Measurements from ENCODE around the gene PDCD1. TPM values are rescaled to one million over a fixed set of nuclear protein-coding genes. Genes with fewer than 3 reads are reported as not detected.

The PDCD1 gene
- polyA plus RNA-seq, 1 donor (not counting 4 experiments of a cell fraction or from before 2014, with no cell fraction given) = not detected

- Histone ChIP-seq H2AFZ (ENCODE audit: control insufficient read depth, low read length) (no peak overlapping the region), H3K4me3 (ENCODE audit: control insufficient read depth in 2 of 3, extremely low read depth in 1 of 3, insufficient read depth in 2 of 3, low read depth in 1 of 3, low read length in 3 of 3) (no peak overlapping the region), H3K27me3 (ENCODE audit: control insufficient read depth, extremely low read depth, insufficient read depth, low read length) (peaks cover 42% of the 10 kb centered on the region), H3K9ac (ENCODE audit: control insufficient read depth, extremely low read depth, insufficient read depth, low read length) (no peak overlapping the region), H3K4me2 (ENCODE audit: control insufficient read depth, extremely low read depth, insufficient read depth, low read depth, low read length) (no peak overlapping the region), H4K20me1 (ENCODE audit: control insufficient read depth, extremely low read depth, insufficient read depth, low read length) (no peaks in the 10 kb centered on the region), H3K27ac (ENCODE audit: control insufficient read depth, insufficient read depth, low read length) (no peak overlapping the region), H3K9me1 (ENCODE audit: control insufficient read depth, extremely low read depth, insufficient read depth, low read length) (no peaks in the 10 kb centered on the region), H3K9me3 (ENCODE audit: control insufficient read depth, low read depth, low read length) (no peaks in the 10 kb centered on the region), H3K36me3 (ENCODE audit: control insufficient read depth in 2 of 2, extremely low read depth in 1 of 2, insufficient read depth in 2 of 2, low read length in 2 of 2) (no peaks in the 10 kb centered on the region), H3K4me1 (ENCODE audit: control insufficient read depth, extremely low read depth, insufficient read depth, low read length) (no peaks in the 10 kb centered on the region), H3K79me2 (ENCODE audit: control insufficient read depth, insufficient read depth, low read length) (no peaks in the 10 kb centered on the region)
- DNase-seq (ENCODE audit: low read depth, low spot score) = no peak
- TF ChIP-seq, protein P1, sequence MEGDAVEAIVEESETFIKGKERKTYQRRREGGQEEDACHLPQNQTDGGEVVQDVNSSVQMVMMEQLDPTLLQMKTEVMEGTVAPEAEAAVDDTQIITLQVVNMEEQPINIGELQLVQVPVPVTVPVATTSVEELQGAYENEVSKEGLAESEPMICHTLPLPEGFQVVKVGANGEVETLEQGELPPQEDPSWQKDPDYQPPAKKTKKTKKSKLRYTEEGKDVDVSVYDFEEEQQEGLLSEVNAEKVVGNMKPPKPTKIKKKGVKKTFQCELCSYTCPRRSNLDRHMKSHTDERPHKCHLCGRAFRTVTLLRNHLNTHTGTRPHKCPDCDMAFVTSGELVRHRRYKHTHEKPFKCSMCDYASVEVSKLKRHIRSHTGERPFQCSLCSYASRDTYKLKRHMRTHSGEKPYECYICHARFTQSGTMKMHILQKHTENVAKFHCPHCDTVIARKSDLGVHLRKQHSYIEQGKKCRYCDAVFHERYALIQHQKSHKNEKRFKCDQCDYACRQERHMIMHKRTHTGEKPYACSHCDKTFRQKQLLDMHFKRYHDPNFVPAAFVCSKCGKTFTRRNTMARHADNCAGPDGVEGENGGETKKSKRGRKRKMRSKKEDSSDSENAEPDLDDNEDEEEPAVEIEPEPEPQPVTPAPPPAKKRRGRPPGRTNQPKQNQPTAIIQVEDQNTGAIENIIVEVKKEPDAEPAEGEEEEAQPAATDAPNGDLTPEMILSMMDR (optimal IDR thresholded peaks at IDR 0.05 in 1 of 3, IDR thresholded peaks at IDR 0.05 in 1 of 3, conservative IDR thresholded peaks at IDR 0.05 in 1 of 3; ENCODE audit: extremely low read depth in 1 of 3, insufficient read depth in 2 of 3, low read length in 3 of 3) = no peak
- no peak for TF ChIP-seq EZH2 (IDR thresholded peaks at IDR 0.05; ENCODE audit: low read length)
- dilution Hi-C loops (cut with MboI; ENCODE audit: extremely low pct_ligation_motif_present, low sequenced_read_pairs) = no loop called here
- FAIRE-seq = no peak
Measured at GRCh38 chr2:241871538-241872312, 13.0 kb upstream of the PDCD1 start.

- Histone ChIP-seq H3K27me3 (ENCODE audit: control insufficient read depth, extremely low read depth, insufficient read depth, low read length) (peaks cover 48% of the 10 kb centered on the region), H3K9me3 (ENCODE audit: control insufficient read depth, low read depth, low read length) (no peaks in the 10 kb centered on the region), H3K9me1 (ENCODE audit: control insufficient read depth, extremely low read depth, insufficient read depth, low read length) (no peaks in the 10 kb centered on the region), H3K79me2 (ENCODE audit: control insufficient read depth, insufficient read depth, low read length) (no peaks in the 10 kb centered on the region), H3K4me3 (ENCODE audit: control insufficient read depth in 2 of 3, extremely low read depth in 1 of 3, insufficient read depth in 2 of 3, low read depth in 1 of 3, low read length in 3 of 3) (no peak overlapping the region), H3K4me2 (ENCODE audit: control insufficient read depth, extremely low read depth, insufficient read depth, low read depth, low read length) (no peak overlapping the region), H3K9ac (ENCODE audit: control insufficient read depth, extremely low read depth, insufficient read depth, low read length) (no peak overlapping the region), H4K20me1 (ENCODE audit: control insufficient read depth, extremely low read depth, insufficient read depth, low read length) (peaks cover 1% of the 10 kb centered on the region), H3K4me1 (ENCODE audit: control insufficient read depth, extremely low read depth, insufficient read depth, low read length) (no peaks in the 10 kb centered on the region), H2AFZ (ENCODE audit: control insufficient read depth, low read length) (no peak overlapping the region), H3K36me3 (ENCODE audit: control insufficient read depth in 2 of 2, extremely low read depth in 1 of 2, insufficient read depth in 2 of 2, low read length in 2 of 2) (no peaks in the 10 kb centered on the region), H3K27ac (ENCODE audit: control insufficient read depth, insufficient read depth, low read length) (no peak overlapping the region)
- dilution Hi-C loops (cut with MboI; ENCODE audit: extremely low pct_ligation_motif_present, low sequenced_read_pairs) = no loop called here
- FAIRE-seq (no peak), DNase-seq (ENCODE audit: low read depth, low spot score) (no peak)
- no peak for TF ChIP-seq EZH2 (IDR thresholded peaks at IDR 0.05; ENCODE audit: low read length)
- TF ChIP-seq, protein P1 (optimal IDR thresholded peaks at IDR 0.05 in 1 of 3, IDR thresholded peaks at IDR 0.05 in 1 of 3, conservative IDR thresholded peaks at IDR 0.05 in 1 of 3; ENCODE audit: extremely low read depth in 1 of 3, insufficient read depth in 2 of 3, low read length in 3 of 3) = no peak
Measured at GRCh38 chr2:241870611-241871537, 12.2 kb upstream of the PDCD1 start.

All from keratinocyte (primary cell).